ENCODE measurements around the gene SGK1. TPM values are rescaled to one million over a fixed set of nuclear protein-coding genes. Genes with fewer than 3 reads are reported as not detected.
"Not testable (repeated sequence)": the region's sequence is repeated elsewhere in the genome, so short reads cannot be mapped to it uniquely, and the experiment has no call there.

Gene SGK1
- polyA plus RNA-seq, 1 donor (not counting 4 experiments of a cell fraction or from before 2014, with no cell fraction given), result 156 TPM

- FAIRE-seq, result no peak
- Histone ChIP-seq H3K79me2 (ENCODE audit: control insufficient read depth, insufficient read depth, low read length) (no peaks in the 10 kb centered on the region), H3K4me2 (ENCODE audit: control insufficient read depth, extremely low read depth, insufficient read depth, low read depth, low read length) (no peak overlapping the region), H2AFZ (ENCODE audit: control insufficient read depth, low read length) (no peak overlapping the region), H3K9ac (ENCODE audit: control insufficient read depth, extremely low read depth, insufficient read depth, low read length) (no peak overlapping the region), H4K20me1 (ENCODE audit: control insufficient read depth, extremely low read depth, insufficient read depth, low read length) (no peaks in the 10 kb centered on the region), H3K9me3 (ENCODE audit: control insufficient read depth, low read depth, low read length) (no peaks in the 10 kb centered on the region), H3K36me3 (ENCODE audit: control insufficient read depth in 2 of 2, extremely low read depth in 1 of 2, insufficient read depth in 2 of 2, low read length in 2 of 2) (no peaks in the 10 kb centered on the region), H3K4me1 (ENCODE audit: control insufficient read depth, extremely low read depth, insufficient read depth, low read length) (no peaks in the 10 kb centered on the region), H3K27me3 (ENCODE audit: control insufficient read depth, extremely low read depth, insufficient read depth, low read length) (no peaks in the 10 kb centered on the region), H3K4me3 (ENCODE audit: control insufficient read depth in 2 of 3, extremely low read depth in 1 of 3, insufficient read depth in 2 of 3, low read depth in 1 of 3, low read length in 3 of 3) (no peak overlapping the region), H3K9me1 (ENCODE audit: control insufficient read depth, extremely low read depth, insufficient read depth, low read length) (no peaks in the 10 kb centered on the region), H3K27ac (ENCODE audit: control insufficient read depth, insufficient read depth, low read length) (no peak overlapping the region)
- dilution Hi-C loops (cut with MboI; ENCODE audit: extremely low pct_ligation_motif_present, low sequenced_read_pairs), result no loop called here
- TF ChIP-seq CTCF (optimal IDR thresholded peaks at IDR 0.05 in 1 of 3, IDR thresholded peaks at IDR 0.05 in 1 of 3, conservative IDR thresholded peaks at IDR 0.05 in 1 of 3; ENCODE audit: extremely low read depth in 1 of 3, insufficient read depth in 2 of 3, low read length in 3 of 3) (no peak), EZH2 (IDR thresholded peaks at IDR 0.05; ENCODE audit: low read length) (no peak)
- no peak for DNase-seq (ENCODE audit: low read depth, low spot score)
These were observed 61.0 kb downstream of the SGK1 start for GRCh38 chr6:134256862-134257261.

GRCh38 chr6:134255280-134255679 lies 62.6 kb downstream of the SGK1 start:
- FAIRE-seq, result not testable (repeated sequence)

DNA sequence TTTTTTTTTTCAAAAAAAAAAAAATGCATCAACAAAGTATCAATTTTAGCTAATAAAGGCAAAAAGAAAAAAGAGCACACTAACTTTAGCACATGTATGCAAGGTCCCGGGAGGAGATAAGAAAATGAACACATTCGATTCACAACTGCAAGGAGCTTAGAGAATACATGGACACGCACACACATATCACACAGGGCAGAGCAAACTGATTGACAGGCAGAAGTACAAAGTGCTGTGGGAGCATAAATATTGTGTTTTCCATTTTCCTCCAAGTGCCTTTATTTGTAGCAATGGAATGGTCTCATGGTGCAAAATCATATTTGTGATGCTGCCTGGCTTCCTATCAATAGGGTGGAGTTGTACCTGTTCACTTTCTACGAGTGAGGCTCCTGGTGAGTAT lies 63.8 kb downstream of the SGK1 start:
- H3K4me1 ChIP-seq (ENCODE audit: control insufficient read depth, extremely low read depth, insufficient read depth, low read length), result peaks cover 2% of the 10 kb centered on the region
- no peak for TF ChIP-seq EZH2 (IDR thresholded peaks at IDR 0.05; ENCODE audit: low read length)
- H3K36me3 ChIP-seq (ENCODE audit: control insufficient read depth in 2 of 2, extremely low read depth in 1 of 2, insufficient read depth in 2 of 2, low read length in 2 of 2), result no peaks in the 10 kb centered on the region
- H3K27me3 ChIP-seq (ENCODE audit: control insufficient read depth, extremely low read depth, insufficient read depth, low read length), result no peaks in the 10 kb centered on the region
- H3K9me3 ChIP-seq (ENCODE audit: control insufficient read depth, low read depth, low read length), result no peaks in the 10 kb centered on the region
- dilution Hi-C loops (cut with MboI; ENCODE audit: extremely low pct_ligation_motif_present, low sequenced_read_pairs), result no loop called here
- no peak for DNase-seq (ENCODE audit: low read depth, low spot score)
- H3K27ac ChIP-seq (ENCODE audit: control insufficient read depth, insufficient read depth, low read length), result no peak overlapping the region
- no peaks in the 10 kb centered on the region for H4K20me1 ChIP-seq (ENCODE audit: control insufficient read depth, extremely low read depth, insufficient read depth, low read length)
- H3K79me2 ChIP-seq (ENCODE audit: control insufficient read depth, insufficient read depth, low read length), result no peaks in the 10 kb centered on the region
- no peaks in the 10 kb centered on the region for H3K9me1 ChIP-seq (ENCODE audit: control insufficient read depth, extremely low read depth, insufficient read depth, low read length)
- FAIRE-seq, result no peak
- no peak overlapping the region for H3K4me3 ChIP-seq (ENCODE audit: control insufficient read depth in 2 of 3, extremely low read depth in 1 of 3, insufficient read depth in 2 of 3, low read depth in 1 of 3, low read length in 3 of 3)
- H3K4me2 ChIP-seq (ENCODE audit: control insufficient read depth, extremely low read depth, insufficient read depth, low read depth, low read length), result no peak overlapping the region
- no peak overlapping the region for H3K9ac ChIP-seq (ENCODE audit: control insufficient read depth, extremely low read depth, insufficient read depth, low read length)
- H2AFZ ChIP-seq (ENCODE audit: control insufficient read depth, low read length), result no peak overlapping the region

More at GRCh38 chr6:134255280-134255679, 62.6 kb downstream of the SGK1 start:
- H3K9ac ChIP-seq (ENCODE audit: control insufficient read depth, extremely low read depth, insufficient read depth, low read length); H3K36me3 ChIP-seq (ENCODE audit: control insufficient read depth in 2 of 2, extremely low read depth in 1 of 2, insufficient read depth in 2 of 2, low read length in 2 of 2); H4K20me1 ChIP-seq (ENCODE audit: control insufficient read depth, extremely low read depth, insufficient read depth, low read length); H3K27ac ChIP-seq (ENCODE audit: control insufficient read depth, insufficient read depth, low read length); H3K4me2 ChIP-seq (ENCODE audit: control insufficient read depth, extremely low read depth, insufficient read depth, low read depth, low read length); dilution Hi-C loops (cut with MboI; ENCODE audit: extremely low pct_ligation_motif_present, low sequenced_read_pairs); DNase-seq (ENCODE audit: low read depth, low spot score); H2AFZ ChIP-seq (ENCODE audit: control insufficient read depth, low read length); H3K9me3 ChIP-seq (ENCODE audit: control insufficient read depth, low read depth, low read length); H3K4me1 ChIP-seq (ENCODE audit: control insufficient read depth, extremely low read depth, insufficient read depth, low read length); H3K4me3 ChIP-seq (ENCODE audit: control insufficient read depth in 2 of 3, extremely low read depth in 1 of 3, insufficient read depth in 2 of 3, low read depth in 1 of 3, low read length in 3 of 3); H3K79me2 ChIP-seq (ENCODE audit: control insufficient read depth, insufficient read depth, low read length); H3K27me3 ChIP-seq (ENCODE audit: control insufficient read depth, extremely low read depth, insufficient read depth, low read length); H3K9me1 ChIP-seq (ENCODE audit: control insufficient read depth, extremely low read depth, insufficient read depth, low read length): not testable (repeated sequence)

Data from keratinocyte (primary cell).